GM12891 (cell line): ENCODE measurements around the gene HOXB7.

Experiments
- PAX5 ChIP-seq: IDR thresholded peaks from 2 replicates; pipeline ENCODE4 v1.6.1; 2011; ENCODE audit warnings: low read length, moderate library complexity, mild to moderate bottlenecking; ENCODE audit not compliant: insufficient read depth, severe bottlenecking
- POLR2A ChIP-seq: IDR thresholded peaks from 2 replicates; pipeline ENCODE4 v1.6.1; 2011; ENCODE audit warnings: low read depth, low read length, control low read depth
- POLR2AphosphoS5 ChIP-seq: IDR thresholded peaks from 2 replicates; pipeline ENCODE4 v1.6.1; 2011; ENCODE audit warnings: low read depth, low read length, control low read depth
- POU2F2 ChIP-seq: IDR thresholded peaks from 2 replicates; pipeline ENCODE4 v1.6.1; 2011; ENCODE audit warnings: low read depth, mild to moderate bottlenecking, control low read depth, low read length, moderate library complexity
- SPI1 ChIP-seq: IDR thresholded peaks from 2 replicates; pipeline ENCODE4 v1.6.1; 2011; ENCODE audit warnings: low read depth, low read length, control low read depth
- TAF1 ChIP-seq: IDR thresholded peaks from 2 replicates; pipeline ENCODE4 v1.6.1; 2011; ENCODE audit warnings: low read depth, low read length, control low read depth

DNA sequence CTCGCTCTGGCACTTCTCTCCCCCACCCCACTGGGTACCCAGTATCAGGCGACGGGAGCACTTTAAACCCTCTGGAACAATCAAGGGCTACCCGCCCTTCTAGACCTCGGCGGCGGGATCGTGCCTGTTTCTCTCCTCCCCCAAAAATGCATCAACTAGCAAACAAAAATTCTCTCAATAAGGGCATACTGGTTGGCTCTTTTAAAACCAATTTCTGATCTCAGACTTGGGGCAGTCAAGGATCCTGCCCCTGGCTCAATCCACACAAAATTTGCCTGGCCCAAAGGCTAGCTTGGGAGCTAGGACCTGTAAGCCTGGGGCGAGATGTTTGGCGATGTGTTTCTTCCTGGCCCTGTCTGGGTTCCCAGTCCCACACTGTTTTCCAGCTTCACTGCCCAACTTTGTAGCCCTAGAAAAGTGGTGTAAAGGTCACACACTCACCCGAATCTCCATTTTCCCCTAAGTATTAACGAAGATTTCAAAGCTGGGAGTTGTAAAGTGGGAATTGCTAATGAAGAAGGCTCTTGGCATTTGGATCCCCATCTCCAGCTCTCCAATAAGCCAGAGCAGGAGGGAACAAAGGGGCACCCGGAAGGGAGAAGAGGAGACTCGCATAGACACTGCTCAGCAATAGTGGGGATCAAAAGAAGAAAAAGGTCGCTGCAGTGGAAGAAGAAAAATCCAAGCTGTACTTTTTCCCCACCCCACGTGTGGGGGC is 51.5 kb downstream of the HOXB7 start:
- TF ChIP-seq POLR2AphosphoS5 (no peak), POLR2A (no peak), TAF1 (no peak), PAX5 (no peak), POU2F2 (no peak), SPI1 (no peak)
